Measurements from ENCODE around the gene FILIP1. TPM values are rescaled to one million over a fixed set of nuclear protein-coding genes. Genes with fewer than 3 reads are reported as not detected.
A peak's percentile ranks its signal among the peaks of the same experiment; 100 is the strongest.

Gene FILIP1
- total and polyA plus RNA-seq, 2 donors (not counting 1 experiment from before 2014, with no cell fraction given) = 0.33 to 2.3 TPM

DNA sequence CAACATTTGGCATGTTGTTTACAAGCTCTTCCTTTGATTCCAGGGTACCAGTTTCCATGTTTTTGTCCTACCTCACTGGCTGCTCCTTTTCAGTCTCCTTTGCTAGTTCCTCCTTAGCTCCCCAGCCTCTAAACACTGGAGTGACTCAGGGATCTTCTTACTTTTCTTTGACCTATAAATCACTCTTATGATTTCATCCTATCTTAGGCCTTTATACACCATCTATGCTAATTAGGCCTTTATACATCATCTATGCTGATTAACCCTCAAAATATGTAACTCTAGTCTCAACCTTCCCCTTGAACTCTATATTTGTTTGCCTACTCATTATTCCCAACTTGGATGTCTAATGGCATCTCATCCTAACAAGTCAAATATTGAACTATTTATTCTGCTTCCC is 218.5 kb downstream of the FILIP1 start:
- Histone ChIP-seq H3K27me3 (ENCODE audit: control insufficient read depth, insufficient read depth, low read length) (no peaks in the 10 kb centered on the region), H3K4me1 (ENCODE audit: control insufficient read depth, extremely low read depth, insufficient read depth, low read length) (peaks cover 14% of the 10 kb centered on the region), H3K79me2 (ENCODE audit: control insufficient read depth, insufficient read depth, low read length) (peaks cover 87% of the 10 kb centered on the region), H3K9me3 (ENCODE audit: control insufficient read depth, insufficient read depth, low read depth, low read length) (no peaks in the 10 kb centered on the region), H2AFZ (ENCODE audit: low read length) (no peak overlapping the region), H3K4me2 (ENCODE audit: extremely low read depth, insufficient read depth, low read length) (peak overlapping the region; percentile 34), H3K36me3 (ENCODE audit: control insufficient read depth, insufficient read depth, low read length) (no peaks in the 10 kb centered on the region), H3K27ac (ENCODE audit: insufficient read depth, low read length) (peak overlapping the region; percentile 70), H3K4me3 (replicated peaks in 1 of 4; ENCODE audit: control extremely low read depth in 1 of 4, insufficient read depth in 1 of 4, low read depth in 3 of 4, low read length in 4 of 4) (no peak overlapping the region), H4K20me1 (ENCODE audit: control insufficient read depth, extremely low read depth, insufficient read depth, low read length) (no peaks in the 10 kb centered on the region), H3K9ac (ENCODE audit: insufficient read depth, low read length) (no peak overlapping the region)
- peak; percentile 86 to 96 for DNase-seq (ENCODE audit: low read depth in 2 of 2)
- TF ChIP-seq, protein P1, sequence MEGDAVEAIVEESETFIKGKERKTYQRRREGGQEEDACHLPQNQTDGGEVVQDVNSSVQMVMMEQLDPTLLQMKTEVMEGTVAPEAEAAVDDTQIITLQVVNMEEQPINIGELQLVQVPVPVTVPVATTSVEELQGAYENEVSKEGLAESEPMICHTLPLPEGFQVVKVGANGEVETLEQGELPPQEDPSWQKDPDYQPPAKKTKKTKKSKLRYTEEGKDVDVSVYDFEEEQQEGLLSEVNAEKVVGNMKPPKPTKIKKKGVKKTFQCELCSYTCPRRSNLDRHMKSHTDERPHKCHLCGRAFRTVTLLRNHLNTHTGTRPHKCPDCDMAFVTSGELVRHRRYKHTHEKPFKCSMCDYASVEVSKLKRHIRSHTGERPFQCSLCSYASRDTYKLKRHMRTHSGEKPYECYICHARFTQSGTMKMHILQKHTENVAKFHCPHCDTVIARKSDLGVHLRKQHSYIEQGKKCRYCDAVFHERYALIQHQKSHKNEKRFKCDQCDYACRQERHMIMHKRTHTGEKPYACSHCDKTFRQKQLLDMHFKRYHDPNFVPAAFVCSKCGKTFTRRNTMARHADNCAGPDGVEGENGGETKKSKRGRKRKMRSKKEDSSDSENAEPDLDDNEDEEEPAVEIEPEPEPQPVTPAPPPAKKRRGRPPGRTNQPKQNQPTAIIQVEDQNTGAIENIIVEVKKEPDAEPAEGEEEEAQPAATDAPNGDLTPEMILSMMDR (conservative IDR thresholded peaks at IDR 0.05 in 1 of 2, IDR thresholded peaks at IDR 0.05 in 1 of 2; ENCODE audit: low read depth in 1 of 2, low read length in 2 of 2) = no peak
- no peak for TF ChIP-seq EZH2 (IDR thresholded peaks at IDR 0.05; ENCODE audit: low read length, missing control alignments)

DNA sequence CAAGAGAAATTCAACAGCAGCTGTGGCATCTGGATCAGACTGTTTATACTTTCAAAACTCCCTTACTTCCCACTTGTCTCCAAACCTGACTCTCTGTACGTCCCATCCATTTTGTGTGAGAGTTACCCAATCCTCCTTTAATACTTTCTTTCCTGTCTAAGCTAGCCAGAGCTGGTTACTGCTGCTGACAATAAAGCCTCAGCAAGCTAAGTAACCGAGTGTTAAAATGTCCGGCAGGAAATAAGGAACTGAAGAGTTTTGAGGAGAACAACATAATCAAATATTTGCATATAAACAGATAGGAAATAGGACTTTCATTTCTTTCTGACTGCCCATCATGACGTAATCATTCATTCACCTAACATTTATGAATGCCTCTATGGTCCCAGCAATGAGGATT is 220.6 kb downstream of the FILIP1 start:
- Histone ChIP-seq H3K9me3 (ENCODE audit: control insufficient read depth, insufficient read depth, low read depth, low read length) (no peaks in the 10 kb centered on the region), H3K4me2 (ENCODE audit: extremely low read depth, insufficient read depth, low read length) (peak overlapping the region; percentile 30), H3K4me1 (ENCODE audit: control insufficient read depth, extremely low read depth, insufficient read depth, low read length) (peaks cover 20% of the 10 kb centered on the region), H3K27me3 (ENCODE audit: control insufficient read depth, insufficient read depth, low read length) (no peaks in the 10 kb centered on the region), H4K20me1 (ENCODE audit: control insufficient read depth, extremely low read depth, insufficient read depth, low read length) (no peaks in the 10 kb centered on the region), H3K9ac (ENCODE audit: insufficient read depth, low read length) (no peak overlapping the region), H3K4me3 (replicated peaks in 1 of 4; ENCODE audit: control extremely low read depth in 1 of 4, insufficient read depth in 1 of 4, low read depth in 3 of 4, low read length in 4 of 4) (no peak overlapping the region), H2AFZ (ENCODE audit: low read length) (no peak overlapping the region), H3K79me2 (ENCODE audit: control insufficient read depth, insufficient read depth, low read length) (peaks cover 85% of the 10 kb centered on the region), H3K27ac (ENCODE audit: insufficient read depth, low read length) (peak overlapping the region; percentile 26), H3K36me3 (ENCODE audit: control insufficient read depth, insufficient read depth, low read length) (no peaks in the 10 kb centered on the region)
- TF ChIP-seq EZH2 (IDR thresholded peaks at IDR 0.05; ENCODE audit: low read length, missing control alignments) = no peak
- TF ChIP-seq, protein P1 (conservative IDR thresholded peaks at IDR 0.05 in 1 of 2, IDR thresholded peaks at IDR 0.05 in 1 of 2; ENCODE audit: low read depth in 1 of 2, low read length in 2 of 2) = no peak
- no peak for DNase-seq (ENCODE audit: low read depth in 2 of 2)

- H3K36me3 ChIP-seq (ENCODE audit: control insufficient read depth, insufficient read depth, low read length) = no peaks in the 10 kb centered on the region
- peak; percentile 82 to 84 for DNase-seq (ENCODE audit: low read depth in 2 of 2)
- H3K9ac ChIP-seq (ENCODE audit: insufficient read depth, low read length) = no peak overlapping the region
- no peak overlapping the region for H3K4me3 ChIP-seq (replicated peaks in 1 of 4; ENCODE audit: control extremely low read depth in 1 of 4, insufficient read depth in 1 of 4, low read depth in 3 of 4, low read length in 4 of 4)
- peaks cover 83% of the 10 kb centered on the region for H3K79me2 ChIP-seq (ENCODE audit: control insufficient read depth, insufficient read depth, low read length)
- H3K27me3 ChIP-seq (ENCODE audit: control insufficient read depth, insufficient read depth, low read length) = no peaks in the 10 kb centered on the region
- no peaks in the 10 kb centered on the region for H3K9me3 ChIP-seq (ENCODE audit: control insufficient read depth, insufficient read depth, low read depth, low read length)
- TF ChIP-seq, protein P1 (conservative IDR thresholded peaks at IDR 0.05 in 1 of 2, IDR thresholded peaks at IDR 0.05 in 1 of 2; ENCODE audit: low read depth in 1 of 2, low read length in 2 of 2) = no peak
- TF ChIP-seq EZH2 (IDR thresholded peaks at IDR 0.05; ENCODE audit: low read length, missing control alignments) = no peak
- peaks cover 21% of the 10 kb centered on the region for H3K4me1 ChIP-seq (ENCODE audit: control insufficient read depth, extremely low read depth, insufficient read depth, low read length)
- H3K27ac ChIP-seq (ENCODE audit: insufficient read depth, low read length) = peak overlapping the region; percentile 26
- no peaks in the 10 kb centered on the region for H4K20me1 ChIP-seq (ENCODE audit: control insufficient read depth, extremely low read depth, insufficient read depth, low read length)
- H3K4me2 ChIP-seq (ENCODE audit: extremely low read depth, insufficient read depth, low read length) = no peak overlapping the region
- no peak overlapping the region for H2AFZ ChIP-seq (ENCODE audit: low read length)
Measured at GRCh38 chr6:75272145-75272840, 221.3 kb downstream of the FILIP1 start.

Data from fibroblast of lung (primary cell).